Loucy (cell line): ENCODE measurements around the gene MAS1L.

ENCODE experiments used
- CTCF ChIP-seq: fragments of 200-600 bp; sonication (generic); conservative IDR thresholded peaks from 2 replicates; pipeline ENCODE4 v1.5.1; 2014; ENCODE audit warnings: mild to moderate bottlenecking, antibody characterized with exemption, low read length
- EZH2phosphoT487 ChIP-seq: fragments of 200-600 bp; IDR thresholded peaks from 2 replicates; pipeline ENCODE4 v1.6.1; 2018; ENCODE audit warnings: antibody characterized with exemption, mild to moderate bottlenecking, moderate library complexity, borderline replicate concordance

GRCh38 chr6:29502597-29502996, 14.8 kb upstream of the MAS1L start:
- TF ChIP-seq CTCF (no peak), EZH2phosphoT487 (no peak)
